Natural killer cell treated with Interleukin-12 subunit alpha and Interleukin-12 subunit beta and Interleukin-15 and Interleukin-18, amount 100 ng/mL, for 72 hours (primary cell): ENCODE data around the gene GNAO1. TPM values are rescaled to one million over a fixed set of nuclear protein-coding genes. Genes with fewer than 3 reads are reported as not detected.
A peak's percentile ranks its signal among the peaks of the same experiment; 100 is the strongest.
"Not testable (repeated sequence)": the region's sequence is repeated elsewhere in the genome, so short reads cannot be mapped to it uniquely, and the experiment has no call there.

Experiments
- ATAC-seq, 2 donors: fragments of 150-1000 bp; cut with Tn5 transposase in 1 of 2; sonication (Bioruptor Pico), chemical (Tn5 transposase) in 1 of 2; 2 replicates each; pipeline ENCODE4 v1.10.0; 2021
- DNase-seq: peaks from one replicate; pipeline ENCODE4 v3.0.0; 2022; ENCODE audit warnings: low spot score
- H3K27ac Mint-ChIP-seq, 2 donors: 1 replicate in 1 of 2; 2 replicates in 1 of 2; pipeline ENCODE4 v1.8.0; 2022; ENCODE audit warnings: mixed read lengths in 2 of 2, mild to moderate bottlenecking in 1 of 2, moderate library complexity in 1 of 2
- H3K27me3 Mint-ChIP-seq, 2 donors: 1 replicate in 1 of 2; 2 replicates in 1 of 2; pipeline ENCODE4 v1.8.0; 2022; ENCODE audit warnings: mixed read lengths in 2 of 2
- H3K36me3 Mint-ChIP-seq: one replicate; pipeline ENCODE4 v1.8.0; 2022; ENCODE audit warnings: mixed read lengths
- H3K4me1 Mint-ChIP-seq, 2 donors: 1 replicate in 1 of 2; 2 replicates in 1 of 2; pipeline ENCODE4 v1.8.0; 2022; ENCODE audit warnings: low read depth in 2 of 2, mixed read lengths in 2 of 2, mild to moderate bottlenecking in 1 of 2
- H3K4me3 Mint-ChIP-seq: one replicate; pipeline ENCODE4 v1.8.0; 2022; ENCODE audit warnings: mixed read lengths
- H3K9me3 Mint-ChIP-seq: 2 replicates; pipeline ENCODE4 v1.8.0; 2022; ENCODE audit warnings: mixed read lengths
- total RNA-seq, 2 donors: library from RNA; stranded (reverse); gene quantifications; one replicate each; pipeline ENCODE4 v1.2.3, GENCODE V29; 2022

Gene GNAO1
- total RNA-seq, 2 donors from 2014 or later: 1.6 TPM; not detected in 1

GRCh38 chr16:56370875-56371659 lies 179.8 kb downstream of the GNAO1 start:
- Mint-ChIP-seq H3K27ac (no peak overlapping the region), H3K9me3 (no peaks in the 10 kb centered on the region), H3K36me3 (peaks cover 7% of the 10 kb centered on the region), H3K4me3 (no peak overlapping the region), H3K27me3 (no peaks in the 10 kb centered on the region), H3K4me1 (peaks cover 13 to 17% of the 10 kb centered on the region in 2 donors)
- no peak for ATAC-seq
- DNase-seq: no peak

- peaks cover 7% of the 10 kb centered on the region for H3K36me3 Mint-ChIP-seq
- no peak overlapping the region for H3K27ac Mint-ChIP-seq
- DNase-seq: no peak
- H3K4me1 Mint-ChIP-seq: peaks cover 13 to 17% of the 10 kb centered on the region in 2 donors
- no peaks in the 10 kb centered on the region for H3K9me3 Mint-ChIP-seq
- H3K27me3 Mint-ChIP-seq: no peaks in the 10 kb centered on the region
- H3K4me3 Mint-ChIP-seq: no peak overlapping the region
- ATAC-seq: no peak
These were observed 180.3 kb downstream of the GNAO1 start for GRCh38 chr16:56371660-56371937.

- no peaks in the 10 kb centered on the region for H3K27me3 Mint-ChIP-seq
- H3K4me3 Mint-ChIP-seq: no peak overlapping the region
- peaks cover 13 to 17% of the 10 kb centered on the region in 2 donors for H3K4me1 Mint-ChIP-seq
- ATAC-seq: peak in 1 of 2 donors; percentile 70
- H3K9me3 Mint-ChIP-seq: no peaks in the 10 kb centered on the region
- no peak for DNase-seq
- H3K27ac Mint-ChIP-seq: peak overlapping the region in 1 of 2 donors; percentile 7
- peaks cover 7% of the 10 kb centered on the region for H3K36me3 Mint-ChIP-seq
These were observed 180.8 kb downstream of the GNAO1 start for GRCh38 chr16:56372013-56372634.

GRCh38 chr16:56373003-56373402 lies 181.7 kb downstream of the GNAO1 start:
- H3K27me3 Mint-ChIP-seq: no peaks in the 10 kb centered on the region
- no peak overlapping the region for H3K27ac Mint-ChIP-seq
- no peak overlapping the region for H3K4me3 Mint-ChIP-seq
- DNase-seq (no peak), ATAC-seq (no peak)
- peaks cover 13 to 17% of the 10 kb centered on the region in 2 donors for H3K4me1 Mint-ChIP-seq
- no peaks in the 10 kb centered on the region for H3K9me3 Mint-ChIP-seq
- H3K36me3 Mint-ChIP-seq: peaks cover 13% of the 10 kb centered on the region

GRCh38 chr16:56375792-56376191 lies 184.5 kb downstream of the GNAO1 start:
- H3K4me3 Mint-ChIP-seq, DNase-seq, H3K27ac Mint-ChIP-seq, H3K9me3 Mint-ChIP-seq, H3K27me3 Mint-ChIP-seq, ATAC-seq: not testable (repeated sequence)
- Mint-ChIP-seq H3K4me1 (peaks cover 13 to 14% of the 10 kb centered on the region in 2 donors), H3K36me3 (peaks cover 27% of the 10 kb centered on the region)

GRCh38 chr16:56379044-56379443 lies 187.8 kb downstream of the GNAO1 start:
- H3K27me3 Mint-ChIP-seq, H3K27ac Mint-ChIP-seq, H3K4me3 Mint-ChIP-seq, H3K4me1 Mint-ChIP-seq, H3K9me3 Mint-ChIP-seq, ATAC-seq, DNase-seq: not testable (repeated sequence)
- H3K36me3 Mint-ChIP-seq: peaks cover 51% of the 10 kb centered on the region

GRCh38 chr16:56380778-56381485 lies 189.6 kb downstream of the GNAO1 start:
- not testable (repeated sequence) for H3K4me3 Mint-ChIP-seq, H3K27ac Mint-ChIP-seq, H3K27me3 Mint-ChIP-seq, ATAC-seq, H3K9me3 Mint-ChIP-seq, H3K4me1 Mint-ChIP-seq, DNase-seq
- peaks cover 60% of the 10 kb centered on the region for H3K36me3 Mint-ChIP-seq

GRCh38 chr16:56382459-56382858 lies 191.2 kb downstream of the GNAO1 start:
- Mint-ChIP-seq H3K9me3 (peaks cover 9% of the 10 kb centered on the region), H3K27me3 (no peaks in the 10 kb centered on the region), H3K27ac (no peak overlapping the region), H3K4me3 (no peak overlapping the region), H3K36me3 (peaks cover 60% of the 10 kb centered on the region), H3K4me1 (peaks cover 0 to 2% of the 10 kb centered on the region in 2 donors)
- ATAC-seq (no peak), DNase-seq (no peak)

- H3K36me3 Mint-ChIP-seq: peaks cover 59% of the 10 kb centered on the region
- no peak overlapping the region for H3K4me3 Mint-ChIP-seq
- peaks cover 9% of the 10 kb centered on the region for H3K9me3 Mint-ChIP-seq
- DNase-seq: no peak
- no peaks in the 10 kb centered on the region for H3K27me3 Mint-ChIP-seq
- ATAC-seq: no peak
- H3K4me1 Mint-ChIP-seq: peaks cover 0 to 2% of the 10 kb centered on the region in 2 donors
- H3K27ac Mint-ChIP-seq: no peak overlapping the region
These were observed 191.6 kb downstream of the GNAO1 start for GRCh38 chr16:56382901-56383355.

GRCh38 chr16:56384074-56384721 lies 192.9 kb downstream of the GNAO1 start:
- DNase-seq (no peak), ATAC-seq (no peak)
- Mint-ChIP-seq H3K27me3 (no peaks in the 10 kb centered on the region), H3K9me3 (peaks cover 9% of the 10 kb centered on the region), H3K36me3 (peaks cover 57% of the 10 kb centered on the region), H3K27ac (no peak overlapping the region), H3K4me3 (no peak overlapping the region), H3K4me1 (peaks cover 0 to 2% of the 10 kb centered on the region in 2 donors)

- Mint-ChIP-seq H3K4me3 (no peak overlapping the region), H3K4me1 (peaks cover 0 to 3% of the 10 kb centered on the region in 2 donors), H3K27me3 (no peaks in the 10 kb centered on the region), H3K9me3 (no peaks in the 10 kb centered on the region), H3K27ac (no peak overlapping the region), H3K36me3 (peaks cover 50% of the 10 kb centered on the region)
- DNase-seq (no peak), ATAC-seq (no peak)
These were observed 196.1 kb downstream of the GNAO1 start for GRCh38 chr16:56387396-56387795.

- DNase-seq (no peak), ATAC-seq (no peak)
- Mint-ChIP-seq H3K27ac (no peak overlapping the region), H3K9me3 (no peaks in the 10 kb centered on the region), H3K4me3 (no peak overlapping the region), H3K27me3 (no peaks in the 10 kb centered on the region), H3K36me3 (peaks cover 48% of the 10 kb centered on the region), H3K4me1 (peaks cover 0 to 3% of the 10 kb centered on the region in 2 donors)
These were observed 196.9 kb downstream of the GNAO1 start for GRCh38 chr16:56388209-56388608.

- no peak overlapping the region for H3K27ac Mint-ChIP-seq
These were observed 198.3 kb downstream of the GNAO1 start for GRCh38 chr16:56389554-56389953.

More at GRCh38 chr16:56389554-56389953, 198.3 kb downstream of the GNAO1 start:
- ATAC-seq (no peak), DNase-seq (no peak)
- Mint-ChIP-seq H3K9me3 (no peaks in the 10 kb centered on the region), H3K27me3 (no peaks in the 10 kb centered on the region), H3K36me3 (peaks cover 41% of the 10 kb centered on the region), H3K4me1 (peaks cover 6 to 9% of the 10 kb centered on the region in 2 donors), H3K4me3 (no peak overlapping the region)
